ENCODE results near the gene MFSD2A. TPM values are rescaled to one million over a fixed set of nuclear protein-coding genes. Genes with fewer than 3 reads are reported as not detected.
A peak's percentile ranks its signal among the peaks of the same experiment; 100 is the strongest.

The MFSD2A gene
- polyA plus RNA-seq, 3 donors, result 6.8 to 17.9 (median 7.9) TPM

GRCh38 chr1:39980555-39981313 lies 25.8 kb downstream of the MFSD2A start:
- H3K27me3 ChIP-seq (ENCODE audit: control insufficient read depth in 2 of 2, insufficient read depth in 2 of 2, low read length in 2 of 2), result no peaks in the 10 kb centered on the region
- no peak overlapping the region for H3K4me3 ChIP-seq (replicated peaks in 1 of 3; ENCODE audit: low read depth in 2 of 3, low read length in 3 of 3)
- no peaks in the 10 kb centered on the region for H3K79me2 ChIP-seq (ENCODE audit: insufficient read depth, low read length)
- no peak for DNase-seq
- WGBS (ENCODE audit: insufficient coverage), result 71% methylated on average over 4 of the region's 6 CpGs
- no peak overlapping the region for H3K4me2 ChIP-seq (replicated peaks; ENCODE audit: extremely low read depth, low read length, poor library complexity, severe bottlenecking)
- H3K36me3 ChIP-seq (replicated peaks in 1 of 2; ENCODE audit: control insufficient read depth in 1 of 2, insufficient read depth in 2 of 2, low read length in 2 of 2), result no peaks in the 10 kb centered on the region
- H3K9ac ChIP-seq (ENCODE audit: insufficient read depth, low read length, poor library complexity, severe bottlenecking), result peak overlapping the region; percentile 4
- peak overlapping the region; percentile 12 to 41 for H3K27ac ChIP-seq (ENCODE audit: low read depth in 1 of 2, low read length in 2 of 2)
- peaks cover 0 to 3% (median 0%) of the 10 kb centered on the region in 3 donors for H3K27me3 Mint-ChIP-seq (ENCODE audit: low read depth in 3 of 3)
- no peaks in the 10 kb centered on the region for H4K20me1 ChIP-seq (ENCODE audit: insufficient read depth, low read length)
- no peaks in the 10 kb centered on the region for H3K9me3 ChIP-seq (replicated peaks in 1 of 2; ENCODE audit: control insufficient read depth in 1 of 2, insufficient read depth in 1 of 2, low read length in 2 of 2)
- peaks cover 0 to 4% (median 0%) of the 10 kb centered on the region in 7 donors for H3K9me3 Mint-ChIP-seq
- peaks cover 16% of the 10 kb centered on the region for H3K4me1 Mint-ChIP-seq
- peak overlapping the region in 5 of 7 donors; percentile 20 to 69 (median 37) for H3K27ac Mint-ChIP-seq
- H3K4me1 ChIP-seq (ENCODE audit: control insufficient read depth in 1 of 2, insufficient read depth in 2 of 2, low read length in 2 of 2), result peaks cover 9 to 16% of the 10 kb centered on the region in 2 donors
- H2AFZ ChIP-seq (ENCODE audit: insufficient read depth, low read depth, low read length, poor library complexity, severe bottlenecking), result peak overlapping the region; percentile 36
- TF ChIP-seq CTCF (IDR thresholded peaks at IDR 0.05), result no peak
- H3K36me3 Mint-ChIP-seq, result no peaks in the 10 kb centered on the region
- intact Hi-C loops (cut with micrococcal nuclease), result loop anchor here in 1 of 2 donors (10.0 kb wide), 1 partner anchor 54 kb away; no protein-coding TSS in a partner anchor
- H3K4me3 Mint-ChIP-seq, result peak overlapping the region in 1 of 2 donors; percentile 46

- WGBS (ENCODE audit: insufficient coverage), result 79% methylated on average over 7 of the region's 9 CpGs
- no peak for DNase-seq
- no peak overlapping the region for H3K4me3 ChIP-seq (replicated peaks in 1 of 3; ENCODE audit: low read depth in 2 of 3, low read length in 3 of 3)
- Mint-ChIP-seq H3K27me3 (ENCODE audit: low read depth in 3 of 3) (peaks cover 0 to 3% (median 0%) of the 10 kb centered on the region in 3 donors), H3K27ac (peak overlapping the region in 1 of 7 donors; percentile 43), H3K9me3 (peaks cover 0 to 7% (median 0%) of the 10 kb centered on the region in 7 donors), H3K36me3 (no peaks in the 10 kb centered on the region), H3K4me1 (peaks cover 19% of the 10 kb centered on the region), H3K4me3 (no peak overlapping the region)
- H3K9me3 ChIP-seq (replicated peaks in 1 of 2; ENCODE audit: control insufficient read depth in 1 of 2, insufficient read depth in 1 of 2, low read length in 2 of 2), result no peaks in the 10 kb centered on the region
- H3K27ac ChIP-seq (ENCODE audit: low read depth in 1 of 2, low read length in 2 of 2), result no peak overlapping the region
- no peaks in the 10 kb centered on the region for H4K20me1 ChIP-seq (ENCODE audit: insufficient read depth, low read length)
- peaks cover 9 to 16% of the 10 kb centered on the region in 2 donors for H3K4me1 ChIP-seq (ENCODE audit: control insufficient read depth in 1 of 2, insufficient read depth in 2 of 2, low read length in 2 of 2)
- no peak overlapping the region for H3K4me2 ChIP-seq (replicated peaks; ENCODE audit: extremely low read depth, low read length, poor library complexity, severe bottlenecking)
- peak overlapping the region; percentile 4 for H3K9ac ChIP-seq (ENCODE audit: insufficient read depth, low read length, poor library complexity, severe bottlenecking)
- intact Hi-C loops (cut with micrococcal nuclease), result loop anchor here in 1 of 2 donors (10.0 kb wide), 1 partner anchor 53 kb away; no protein-coding TSS in a partner anchor
- H3K36me3 ChIP-seq (replicated peaks in 1 of 2; ENCODE audit: control insufficient read depth in 1 of 2, insufficient read depth in 2 of 2, low read length in 2 of 2), result no peaks in the 10 kb centered on the region
- TF ChIP-seq CTCF (IDR thresholded peaks at IDR 0.05), result no peak
- no peaks in the 10 kb centered on the region for H3K27me3 ChIP-seq (ENCODE audit: control insufficient read depth in 2 of 2, insufficient read depth in 2 of 2, low read length in 2 of 2)
- no peak overlapping the region for H2AFZ ChIP-seq (ENCODE audit: insufficient read depth, low read depth, low read length, poor library complexity, severe bottlenecking)
- H3K79me2 ChIP-seq (ENCODE audit: insufficient read depth, low read length), result no peaks in the 10 kb centered on the region
These were observed 26.4 kb downstream of the MFSD2A start for GRCh38 chr1:39981385-39981784.
